GM13977 (cell line): ENCODE measurements around the gene LRFN4.

Source experiments
- DNase-seq: peaks from one replicate; pipeline ENCODE4 v3.0.0; 2012; ENCODE audit warnings: low spot score
- CTCF ChIP-seq: IDR thresholded peaks from 2 replicates; pipeline ENCODE4 v1.5.1; 2012; ENCODE audit warnings: mild to moderate bottlenecking, control low read depth; ENCODE audit not compliant: insufficient read depth; ENCODE audit errors: extremely low read depth, missing control alignments
- in situ Hi-C: fragments of 300-500 bp; cut with MboI; formaldehyde crosslinking; loops from one replicate; pipeline ENCODE4 v1.12.0; 2022; ENCODE audit warnings: low sequenced_read_pairs, low pct_unique_long_range_greater_than_20kb, mixed read lengths, inconsistent platforms; ENCODE audit not compliant: unreplicated experiment

The LRFN4 gene

GRCh38 chr11:66885950-66886440 lies 29.1 kb downstream of the LRFN4 start:
- no peak for TF ChIP-seq CTCF
- no peak for DNase-seq
- in situ Hi-C loops, result no loop called here

DNA sequence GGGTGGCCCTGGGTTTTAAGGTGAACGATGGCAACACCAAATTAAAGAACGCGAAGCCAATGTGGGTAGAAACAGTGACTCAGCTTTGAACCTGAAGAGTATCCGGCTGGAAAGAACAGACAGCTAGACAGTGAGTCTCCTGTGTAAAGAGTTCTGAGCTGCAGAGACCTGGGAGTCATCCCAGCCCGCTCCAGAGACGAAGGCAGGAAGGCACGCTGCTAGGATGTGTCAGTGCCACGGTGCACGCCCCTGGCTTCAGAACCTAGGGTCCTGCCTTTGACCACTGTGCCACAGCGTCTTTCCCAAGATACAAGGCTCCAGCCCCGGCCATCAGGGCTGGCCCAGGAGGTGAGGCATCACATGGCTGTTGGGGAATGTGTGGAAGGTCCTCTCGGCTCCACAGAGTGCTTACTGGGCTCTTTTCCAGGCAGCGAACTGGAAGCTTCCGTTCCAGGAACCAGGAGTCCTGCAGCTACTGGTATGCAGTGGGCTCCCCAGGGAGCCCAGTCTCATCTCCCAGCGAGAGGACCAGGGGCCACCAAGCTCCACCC lies 29.9 kb downstream of the LRFN4 start:
- TF ChIP-seq CTCF, result no peak
- in situ Hi-C loops, result no loop called here
- no peak for DNase-seq

DNA sequence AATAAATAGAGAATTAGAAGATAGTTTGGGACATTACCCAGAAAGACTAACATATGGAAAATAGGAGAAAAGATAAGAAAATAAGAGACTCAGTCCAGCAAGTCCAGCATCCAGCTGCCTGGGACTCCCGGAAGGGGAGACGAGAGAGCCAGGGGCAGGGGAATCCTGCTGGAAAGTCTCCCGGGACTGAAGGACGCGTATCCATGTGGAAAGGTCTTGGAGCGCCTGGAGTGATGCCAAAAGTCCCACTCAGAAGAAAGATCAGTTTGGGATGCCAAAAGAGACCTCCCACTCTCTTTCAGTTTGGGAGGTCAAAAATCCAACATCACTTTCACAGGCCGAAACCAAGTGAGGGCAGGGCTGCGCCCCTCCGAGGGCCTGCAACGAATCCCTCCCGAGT lies 30.7 kb downstream of the LRFN4 start:
- no peak for TF ChIP-seq CTCF
- no peak for DNase-seq
- in situ Hi-C loops, result no loop called here

- DNase-seq, result no peak
- TF ChIP-seq CTCF, result no peak
- in situ Hi-C loops, result no loop called here
These were observed 31.4 kb downstream of the LRFN4 start for GRCh38 chr11:66888282-66888681.

- no peak for TF ChIP-seq CTCF
- no peak for DNase-seq
- in situ Hi-C loops, result no loop called here
These were observed 33.1 kb downstream of the LRFN4 start for GRCh38 chr11:66889960-66890359.

GRCh38 chr11:66891851-66892660 lies 35.2 kb downstream of the LRFN4 start:
- TF ChIP-seq CTCF, result peak; percentile 12
- peak; percentile 91 for DNase-seq
- in situ Hi-C loops, result no loop called here
